Right lobe of liver (tissue), 6 donors: ENCODE data around the gene ANKRD33B. TPM values are rescaled to one million over a fixed set of nuclear protein-coding genes. Genes with fewer than 3 reads are reported as not detected.
A peak's percentile ranks its signal among the peaks of the same experiment; 100 is the strongest.
"Not testable (repeated sequence)": the region's sequence is repeated elsewhere in the genome, so short reads cannot be mapped to it uniquely, and the experiment has no call there.

Source experiments
- ATAC-seq, 4 donors: fragments of 200-7000 bp; cut with Tn5 transposase; one replicate each; pipeline ENCODE4 v1.9.1; 2020; ENCODE audit warnings: mild to moderate bottlenecking in 4 of 4, moderate library complexity in 4 of 4
- DNase-seq, 3 donors: peaks; one replicate each; pipeline ENCODE4 v3.0.0-alpha.2; 2020
- H3K27ac ChIP-seq, 3 donors: fragments of 200-600 bp; one replicate each; pipeline ENCODE4 v1.8.0; 2022
- H3K27me3 ChIP-seq, 2 donors: fragments of 200-600 bp; one replicate each; pipeline ENCODE4 v1.8.0; 2022
- H3K36me3 ChIP-seq, 4 donors: fragments of 200-600 bp; sonication (generic) in 1 of 4; one replicate each; pipeline versions ENCODE4 v1.5.1 to v1.8.0; 2017 to 2022; ENCODE audit warnings: control low read depth in 1 of 4
- H3K4me1 ChIP-seq, 4 donors: fragments of 200-600 bp; sonication (generic) in 1 of 4; one replicate each; pipeline versions ENCODE4 v1.5.1 to v1.8.0; 2017 to 2022; ENCODE audit warnings: control low read depth in 1 of 4
- H3K4me3 ChIP-seq, 3 donors: fragments of 200-600 bp; one replicate each; pipeline ENCODE4 v1.8.0; 2022
- H3K9me3 ChIP-seq, 4 donors: fragments of 200-600 bp; sonication (generic) in 1 of 4; one replicate each; pipeline versions ENCODE4 v1.5.1 to v1.8.0; 2017 to 2022; ENCODE audit warnings: control low read depth in 1 of 4
- CTCF ChIP-seq, 4 donors: fragments of 200-600 bp in 3 of 4; fragments of 450-650 bp in 1 of 4; IDR thresholded peaks; one replicate each; pipeline versions ENCODE4 v1.5.1 to v1.8.0; 2016 to 2022; ENCODE audit warnings: antibody characterized with exemption in 4 of 4, mild to moderate bottlenecking in 2 of 4
- POLR2A ChIP-seq: fragments of 450-650 bp; IDR thresholded peaks from one replicate; pipeline ENCODE4 v1.6.1; 2017; ENCODE audit warnings: antibody characterized with exemption, mild to moderate bottlenecking
- WGBS: methylation state at CpG from one replicate; pipeline ENCODE4 v1.1.6; 2018; ENCODE audit warnings: low coverage, low lambda C conversion rate; ENCODE audit not compliant: insufficient coverage; ENCODE audit errors: missing lambda C conversion rate; 5-methylcytosine and 5-hydroxymethylcytosine counted together
- intact Hi-C, 2 donors: fragments of 100-400 bp; cut with DNase I; formaldehyde crosslinking; loops; one replicate each; pipeline versions ENCODE4 v1.11.2 to v1.14.1; 2022
- total RNA-seq, 6 experiments: library from RNA; depleted of rRNA in 2 of 6; stranded (reverse); fragments of >200 nt in 2 of 6; fragmentation: NEBNext Ultra II Directional in 3 of 6; extraction: Animal tissue kit (Norgen Biotek cat#: 25700) in 3 of 6; gene quantifications; one replicate each; pipeline versions ENCODE4 v1.1.0 to v1.2.4, GENCODE V29; 2016 to 2023
- donor health status: DM: no; HTN: yes; CAD: no.
- donor health status: DM: no; HTN: no; CAD: no.
- donor health status: DM: no; HTN: no; CAD: no.
- donor health status: DM: no; HTN: yes; CAD: no.
- donor health status: DM: no; HTN: yes; CAD: no.

ANKRD33B gene
- total RNA-seq, 6 experiments from 2014 or later: 0.16 to 1.3 (median 0.29) TPM

- no peak for ATAC-seq
- no peak for TF ChIP-seq CTCF (IDR thresholded peaks at IDR 0.05)
- no peak for TF ChIP-seq POLR2A
These were observed 72.0 kb downstream of the ANKRD33B start for GRCh38 chr5:10635867-10636350.

GRCh38 chr5:10636363-10637142, 72.7 kb downstream of the ANKRD33B start:
- ATAC-seq: peak in 1 of 4 donors; percentile 18
- no peaks in the 10 kb centered on the region for H3K36me3 ChIP-seq

More at GRCh38 chr5:10635867-10636350, 72.0 kb downstream of the ANKRD33B start:
- WGBS: 60% methylated on average over 8 of the region's 11 CpGs
- no peaks in the 10 kb centered on the region for H3K36me3 ChIP-seq
- intact Hi-C loops: no loop called here
- H3K27me3 ChIP-seq: no peaks in the 10 kb centered on the region
- DNase-seq: no peak
- no peak overlapping the region for H3K27ac ChIP-seq
- no peaks in the 10 kb centered on the region for H3K9me3 ChIP-seq
- H3K4me1 ChIP-seq: no peaks in the 10 kb centered on the region
- H3K4me3 ChIP-seq: no peak overlapping the region

GRCh38 chr5:10637944-10638343, 74.1 kb downstream of the ANKRD33B start:
- WGBS: 61% methylated on average over 10 of the region's 10 CpGs

More at GRCh38 chr5:10636363-10637142, 72.7 kb downstream of the ANKRD33B start:
- whole genome bisulfite sequencing: 57% methylated on average over 5 of the region's 15 CpGs
- no peaks in the 10 kb centered on the region for H3K27me3 ChIP-seq
- H3K9me3 ChIP-seq: no peaks in the 10 kb centered on the region
- no peak for DNase-seq
- intact Hi-C loops: no loop called here
- TF ChIP-seq CTCF (IDR thresholded peaks at IDR 0.05) (no peak), POLR2A (no peak)
- no peak overlapping the region for H3K4me3 ChIP-seq
- H3K27ac ChIP-seq: no peak overlapping the region
- H3K4me1 ChIP-seq: no peaks in the 10 kb centered on the region

GRCh38 chr5:10638723-10639122, 74.9 kb downstream of the ANKRD33B start:
- H3K4me3 ChIP-seq, H3K27me3 ChIP-seq, H3K9me3 ChIP-seq, intact Hi-C loops, ATAC-seq, H3K36me3 ChIP-seq, DNase-seq, H3K27ac ChIP-seq, H3K4me1 ChIP-seq: not testable (repeated sequence)
- WGBS: 77% methylated on average over 14 of the region's 48 CpGs

More at GRCh38 chr5:10637944-10638343, 74.1 kb downstream of the ANKRD33B start:
- no peaks in the 10 kb centered on the region for H3K9me3 ChIP-seq
- intact Hi-C loops: no loop called here
- no peak for TF ChIP-seq POLR2A
- no peak for DNase-seq
- no peaks in the 10 kb centered on the region for H3K27me3 ChIP-seq
- H3K4me1 ChIP-seq: no peaks in the 10 kb centered on the region
- no peak overlapping the region for H3K27ac ChIP-seq
- ATAC-seq: no peak
- no peak overlapping the region for H3K4me3 ChIP-seq
- no peaks in the 10 kb centered on the region for H3K36me3 ChIP-seq

GRCh38 chr5:10639846-10640368, 76.0 kb downstream of the ANKRD33B start:
- Histone ChIP-seq H3K27me3 (no peaks in the 10 kb centered on the region), H3K9me3 (no peaks in the 10 kb centered on the region), H3K36me3 (no peaks in the 10 kb centered on the region), H3K4me3 (no peak overlapping the region), H3K4me1 (no peaks in the 10 kb centered on the region), H3K27ac (no peak overlapping the region)
- DNase-seq: no peak
- no peak for TF ChIP-seq CTCF (IDR thresholded peaks at IDR 0.05)
- no peak for TF ChIP-seq POLR2A
- ATAC-seq: no peak
- intact Hi-C loops: no loop called here
- 100% methylated on average over 1 of the region's 48 CpGs for WGBS
